Endothelial cell of umbilical vein (primary cell): Measurements from ENCODE around the gene SEC61G. TPM values are rescaled to one million over a fixed set of nuclear protein-coding genes. Genes with fewer than 3 reads are reported as not detected.

ENCODE experiments used
- BruUV-seq: library from RNA; stranded (reverse); fragments of 400-500 nt; replicated peaks from 2 replicates; lab custom pipeline; 2021; lab: Mats Ljungman, UMichigan
- CTCF ChIA-PET: fragments of 300-600, 350-600 bp; sonication (Branson Sonifier 250); formaldehyde crosslinking; loops from one replicate; lab custom pipeline; 2021; ENCODE audit warnings: antibody characterized with exemption, inconsistent platforms; lab: Charles Lee
- POLR2A ChIA-PET: fragments of 300-600, 350-600 bp; sonication (Branson Sonifier 250); formaldehyde crosslinking; loops from one replicate; lab custom pipeline; 2021; ENCODE audit warnings: antibody characterized with exemption, inconsistent platforms; lab: Charles Lee
- DNase-seq: peaks from one replicate; pipeline ENCODE4 v3.0.0-alpha.2; 2011; ENCODE audit warnings: low read depth, low spot score
- FAIRE-seq: peaks from 2 replicates; lab custom pipeline; 2011; peaks lifted over from hg19 to GRCh38; lab: Jason Lieb, UNC
- H2AFZ ChIP-seq: 2 replicates; pipeline ENCODE4 v1.6.0; 2012; ENCODE audit warnings: low read depth, low read length, control low read depth, inconsistent platforms
- H3K27ac ChIP-seq: 2 replicates; pipeline ENCODE4 v1.5.1; 2011; ENCODE audit warnings: low read depth, mild to moderate bottlenecking, control low read depth, low read length, moderate library complexity; ENCODE audit not compliant: insufficient read depth
- H3K27me3 ChIP-seq, 2 experiments: 2 replicates each; pipeline versions ENCODE4 v1.6.0 to v1.6.1; 2011; ENCODE audit warnings: low read length in 2 of 2, mixed read lengths in 1 of 2; ENCODE audit not compliant: control insufficient read depth in 2 of 2, insufficient read depth in 2 of 2
- H3K36me3 ChIP-seq, 2 experiments: 2 replicates in 1 of 2; 3 replicates in 1 of 2; pipeline ENCODE4 v1.5.1; 2011; ENCODE audit warnings: low read length in 2 of 2, mild to moderate bottlenecking in 1 of 2, moderate library complexity in 1 of 2; ENCODE audit not compliant: control insufficient read depth in 2 of 2, insufficient read depth in 2 of 2; ENCODE audit errors: extremely low read depth in 1 of 2
- H3K4me1 ChIP-seq: 3 replicates; pipeline ENCODE4 v1.5.1; 2011; ENCODE audit warnings: mild to moderate bottlenecking, low read length; ENCODE audit not compliant: control insufficient read depth, insufficient read depth; ENCODE audit errors: extremely low read depth
- H3K4me2 ChIP-seq: 2 replicates; pipeline ENCODE4 v1.6.1; 2011; ENCODE audit warnings: low read length, control low read depth, mixed read lengths; ENCODE audit not compliant: insufficient read depth
- H3K4me3 ChIP-seq, 3 experiments: fragments of 200-600 bp in 1 of 3; sonication (generic), shearing (Covaris generic) in 1 of 3; replicated peaks in 1 of 3; 2 replicates each; pipeline ENCODE4 v1.5.1; 2011 to 2016; ENCODE audit warnings: control low read depth in 3 of 3, low read length in 3 of 3, mild to moderate bottlenecking in 2 of 3, inconsistent platforms in 1 of 3, low read depth in 1 of 3, moderate library complexity in 1 of 3; ENCODE audit not compliant: insufficient read depth in 1 of 3
- H3K79me2 ChIP-seq: 2 replicates; pipeline ENCODE4 v1.6.0; 2012; ENCODE audit warnings: low read length, inconsistent platforms; ENCODE audit not compliant: control insufficient read depth, insufficient read depth
- H3K9ac ChIP-seq: replicated peaks from 2 replicates; pipeline ENCODE3; 2011; ENCODE audit warnings: low read length, control low read depth; ENCODE audit not compliant: insufficient read depth; ENCODE audit errors: extremely low read depth
- H3K9me1 ChIP-seq: replicated peaks from 3 replicates; pipeline ENCODE4 v1.6.0; 2011; ENCODE audit warnings: mild to moderate bottlenecking, low read length; ENCODE audit not compliant: control insufficient read depth, insufficient read depth; ENCODE audit errors: extremely low read depth
- H3K9me3 ChIP-seq: replicated peaks from 2 replicates; pipeline ENCODE4 v1.5.1; 2012; ENCODE audit warnings: low read length, inconsistent platforms; ENCODE audit not compliant: control insufficient read depth, insufficient read depth
- H4K20me1 ChIP-seq: replicated peaks from 2 replicates; pipeline ENCODE3; 2011; ENCODE audit warnings: mild to moderate bottlenecking, low read length; ENCODE audit not compliant: control insufficient read depth, insufficient read depth; ENCODE audit errors: extremely low read depth
- EZH2 ChIP-seq: IDR thresholded peaks from 2 replicates; pipeline ENCODE4 v1.6.1; 2012; ENCODE audit warnings: borderline replicate concordance, low read depth, mild to moderate bottlenecking, moderate library complexity, low read length, inconsistent platforms; ENCODE audit not compliant: severe bottlenecking
- FOS ChIP-seq: IDR thresholded peaks from 2 replicates; pipeline ENCODE4 v1.6.1; 2011; ENCODE audit warnings: mild to moderate bottlenecking, low read length, moderate library complexity, borderline replicate concordance; ENCODE audit not compliant: insufficient read depth
- GATA2 ChIP-seq: IDR thresholded peaks from 2 replicates; pipeline ENCODE4 v1.7.0; 2011; ENCODE audit warnings: low read depth, mild to moderate bottlenecking, moderate library complexity, mixed read lengths, low read length; ENCODE audit not compliant: insufficient read length, insufficient read depth
- JUN ChIP-seq: IDR thresholded peaks from 2 replicates; pipeline ENCODE4 v1.6.1; 2011; ENCODE audit warnings: borderline replicate concordance, low read depth; ENCODE audit not compliant: insufficient read length, insufficient read depth
- MYC ChIP-seq: IDR thresholded peaks from one replicate; pipeline ENCODE4 v1.6.1; 2011; ENCODE audit warnings: mild to moderate bottlenecking, low read depth, low read length
- POLR2A ChIP-seq: IDR thresholded peaks from 2 replicates; pipeline ENCODE4 v1.6.1; 2012; ENCODE audit warnings: low read depth, mild to moderate bottlenecking, control low read depth, low read length
- POLR2AphosphoS5 ChIP-seq: IDR thresholded peaks from 2 replicates; pipeline ENCODE4 v1.6.1; 2012; ENCODE audit warnings: low read depth, mild to moderate bottlenecking, control low read depth, low read length, moderate library complexity; ENCODE audit not compliant: insufficient read depth
- dilution Hi-C: fragments of 300-500 bp; cut with MboI; formaldehyde crosslinking; loops from one replicate; pipeline ENCODE4 v1.15.0; 2019; ENCODE audit warnings: low sequenced_read_pairs; ENCODE audit not compliant: extremely low pct_ligation_motif_present
- intact Hi-C: fragments of 100-400 bp; cut with micrococcal nuclease; formaldehyde crosslinking; loops from one replicate; pipeline ENCODE4 v1.10.0; 2022
- polyA plus RNA-seq, 4 experiments: library from polyadenylated mRNA; depleted of rRNA in 3 of 4; stranded (reverse) in 3 of 4; unstranded in 1 of 4; fragments of >200 nt; gene quantifications; 2 replicates each; pipeline versions ENCODE4 v1.2.1 to v1.2.3, GENCODE V29; 2011 to 2012; ENCODE audit warnings: missing spikeins in 1 of 4
- total RNA-seq: library from RNA; stranded (reverse); gene quantifications from 2 replicates; pipeline ENCODE4 v1.2.3, GENCODE V29; 2021
- TF ChIP-seq, protein P1 (sequence below), 2 donors: IDR thresholded peaks; 1 replicate in 1 of 2; 2 replicates in 1 of 2; pipeline ENCODE4 v1.5.1; 2011; ENCODE audit warnings: low read length in 2 of 2, mild to moderate bottlenecking in 2 of 2, moderate library complexity in 2 of 2, control low read depth in 1 of 2, inconsistent platforms in 1 of 2, low read depth in 1 of 2; ENCODE audit not compliant: insufficient read depth in 1 of 2; ENCODE audit errors: extremely low read depth in 1 of 2
- TF ChIP-seq, protein P2 (sequence below): IDR thresholded peaks from 2 replicates; pipeline ENCODE4 v1.6.1; 2011; ENCODE audit not compliant: insufficient read depth, insufficient read length

Gene SEC61G
- total and polyA plus RNA-seq, 2 donors (not counting 3 experiments of a cell fraction or from before 2014, with no cell fraction given) = 201 to 401 TPM

DNA sequence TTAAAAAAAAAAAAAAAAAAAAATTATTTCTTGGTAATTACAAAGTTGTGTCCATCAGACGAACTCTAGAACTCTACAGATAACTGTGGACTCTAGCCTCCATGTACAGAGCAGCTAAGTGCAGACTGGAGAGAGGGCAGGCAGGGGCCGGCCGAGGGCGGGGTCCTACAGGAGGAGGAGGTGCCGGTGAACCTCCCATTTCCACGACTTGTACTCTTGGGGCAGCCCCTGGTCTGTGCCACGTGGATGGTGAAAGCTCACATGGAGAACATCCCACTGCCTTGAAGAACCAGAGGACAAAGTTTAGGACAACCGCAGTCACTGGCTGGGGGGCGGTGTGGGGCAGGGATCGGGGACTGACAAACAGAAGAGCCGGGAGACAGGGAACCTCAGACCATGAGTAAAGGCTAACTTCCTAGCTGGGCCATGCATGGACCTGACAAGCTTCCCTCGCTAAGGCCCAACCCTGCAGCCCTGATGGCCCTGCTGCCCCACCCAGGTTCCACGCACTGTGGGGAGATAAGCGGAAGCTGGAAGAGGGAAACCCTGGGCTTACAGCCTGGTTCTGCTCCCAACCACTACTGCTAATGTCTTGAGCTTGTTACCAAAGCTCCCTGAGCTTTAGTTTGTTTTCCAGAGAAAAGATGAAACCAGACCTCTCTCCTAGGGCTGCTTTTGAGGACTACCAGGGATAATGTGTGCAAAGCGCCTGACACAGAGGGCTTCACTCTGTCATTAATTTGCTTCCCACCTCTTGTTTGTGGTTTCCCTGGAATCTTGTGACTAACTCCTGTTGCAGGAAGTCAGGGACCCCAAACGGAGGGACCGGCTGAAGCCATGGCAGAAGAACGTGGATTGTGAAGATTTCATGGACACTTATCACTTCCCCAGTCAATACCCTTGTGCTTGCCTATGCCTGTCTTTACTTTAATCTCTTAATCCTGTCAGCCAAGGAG is 16.1 kb upstream of the SEC61G start:
- peaks cover 2% of the 10 kb centered on the region for H3K4me1 ChIP-seq
- no peaks in the 10 kb centered on the region for H4K20me1 ChIP-seq
- H3K27me3 ChIP-seq = peaks cover 0 to 2% of the 10 kb centered on the region in 2 experiments
- H3K4me3 ChIP-seq = no peak overlapping the region
- intact Hi-C loops (loop anchor here (1.0 to 5.0 kb wide), 5 partner anchors 64 to 640 kb away; no protein-coding TSS in a partner anchor), dilution Hi-C loops (loop anchor here (10.0 kb wide), 1 partner anchor 480 kb away; no protein-coding TSS in a partner anchor)
- CTCF ChIA-PET = interaction anchor here (0.7 to 19.4 kb wide), 11 partner anchors 9 to 640 kb away, joined by 3 to 385 read pairs (median 4); no protein-coding TSS in a partner anchor
- H3K36me3 ChIP-seq = no peaks in the 10 kb centered on the region
- DNase-seq (no peak), FAIRE-seq (no peak)
- POLR2A ChIA-PET = no interaction called here
- TF ChIP-seq EZH2 (no peak), JUN (no peak), POLR2A (no peak), POLR2AphosphoS5 (no peak), MYC (no peak), GATA2 (no peak), FOS (no peak)
- TF ChIP-seq, protein P1, sequence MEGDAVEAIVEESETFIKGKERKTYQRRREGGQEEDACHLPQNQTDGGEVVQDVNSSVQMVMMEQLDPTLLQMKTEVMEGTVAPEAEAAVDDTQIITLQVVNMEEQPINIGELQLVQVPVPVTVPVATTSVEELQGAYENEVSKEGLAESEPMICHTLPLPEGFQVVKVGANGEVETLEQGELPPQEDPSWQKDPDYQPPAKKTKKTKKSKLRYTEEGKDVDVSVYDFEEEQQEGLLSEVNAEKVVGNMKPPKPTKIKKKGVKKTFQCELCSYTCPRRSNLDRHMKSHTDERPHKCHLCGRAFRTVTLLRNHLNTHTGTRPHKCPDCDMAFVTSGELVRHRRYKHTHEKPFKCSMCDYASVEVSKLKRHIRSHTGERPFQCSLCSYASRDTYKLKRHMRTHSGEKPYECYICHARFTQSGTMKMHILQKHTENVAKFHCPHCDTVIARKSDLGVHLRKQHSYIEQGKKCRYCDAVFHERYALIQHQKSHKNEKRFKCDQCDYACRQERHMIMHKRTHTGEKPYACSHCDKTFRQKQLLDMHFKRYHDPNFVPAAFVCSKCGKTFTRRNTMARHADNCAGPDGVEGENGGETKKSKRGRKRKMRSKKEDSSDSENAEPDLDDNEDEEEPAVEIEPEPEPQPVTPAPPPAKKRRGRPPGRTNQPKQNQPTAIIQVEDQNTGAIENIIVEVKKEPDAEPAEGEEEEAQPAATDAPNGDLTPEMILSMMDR (IDR thresholded peaks at IDR 0.05; ENCODE audit: extremely low read depth in 1 of 2, insufficient read depth in 1 of 2, low read depth in 1 of 2, low read length in 2 of 2) = no peak
- TF ChIP-seq, protein P2, sequence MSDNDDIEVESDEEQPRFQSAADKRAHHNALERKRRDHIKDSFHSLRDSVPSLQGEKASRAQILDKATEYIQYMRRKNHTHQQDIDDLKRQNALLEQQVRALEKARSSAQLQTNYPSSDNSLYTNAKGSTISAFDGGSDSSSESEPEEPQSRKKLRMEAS = no peak
- no peak overlapping the region for H3K27ac ChIP-seq
- no peaks in the 10 kb centered on the region for H3K79me2 ChIP-seq
- H3K9me1 ChIP-seq = no peaks in the 10 kb centered on the region
- H3K9ac ChIP-seq = no peak overlapping the region
- H3K9me3 ChIP-seq = no peaks in the 10 kb centered on the region
- no peak overlapping the region for H2AFZ ChIP-seq
- BruUV-seq = no TSS peak
- H3K4me2 ChIP-seq = no peak overlapping the region
